B cell (primary cell): Measurements from ENCODE around the gene CHRNA5.

Experiments used
- EZH2 ChIP-seq: IDR thresholded peaks from 2 replicates; pipeline ENCODE4 v1.6.1; 2012; ENCODE audit warnings: borderline replicate concordance, low read depth, mild to moderate bottlenecking, moderate library complexity, low read length; ENCODE audit not compliant: insufficient read depth, poor library complexity, severe bottlenecking
- TF ChIP-seq, protein P1 (sequence below): fragments of 200-600 bp; IDR thresholded peaks from one replicate; pipeline ENCODE4 v1.8.0; 2022; ENCODE audit warnings: antibody characterized with exemption, mild to moderate bottlenecking

GRCh38 chr15:78616506-78616905 lies 51.2 kb downstream of the CHRNA5 start:
- TF ChIP-seq, protein P1, sequence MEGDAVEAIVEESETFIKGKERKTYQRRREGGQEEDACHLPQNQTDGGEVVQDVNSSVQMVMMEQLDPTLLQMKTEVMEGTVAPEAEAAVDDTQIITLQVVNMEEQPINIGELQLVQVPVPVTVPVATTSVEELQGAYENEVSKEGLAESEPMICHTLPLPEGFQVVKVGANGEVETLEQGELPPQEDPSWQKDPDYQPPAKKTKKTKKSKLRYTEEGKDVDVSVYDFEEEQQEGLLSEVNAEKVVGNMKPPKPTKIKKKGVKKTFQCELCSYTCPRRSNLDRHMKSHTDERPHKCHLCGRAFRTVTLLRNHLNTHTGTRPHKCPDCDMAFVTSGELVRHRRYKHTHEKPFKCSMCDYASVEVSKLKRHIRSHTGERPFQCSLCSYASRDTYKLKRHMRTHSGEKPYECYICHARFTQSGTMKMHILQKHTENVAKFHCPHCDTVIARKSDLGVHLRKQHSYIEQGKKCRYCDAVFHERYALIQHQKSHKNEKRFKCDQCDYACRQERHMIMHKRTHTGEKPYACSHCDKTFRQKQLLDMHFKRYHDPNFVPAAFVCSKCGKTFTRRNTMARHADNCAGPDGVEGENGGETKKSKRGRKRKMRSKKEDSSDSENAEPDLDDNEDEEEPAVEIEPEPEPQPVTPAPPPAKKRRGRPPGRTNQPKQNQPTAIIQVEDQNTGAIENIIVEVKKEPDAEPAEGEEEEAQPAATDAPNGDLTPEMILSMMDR: no peak
- TF ChIP-seq EZH2: no peak
